B cell (primary cell): Measurements from ENCODE around the gene FBXW9. TPM values are rescaled to one million over a fixed set of nuclear protein-coding genes. Genes with fewer than 3 reads are reported as not detected.
A peak's percentile ranks its signal among the peaks of the same experiment; 100 is the strongest.

Source experiments
- ATAC-seq: fragments of 200-7000 bp; cut with Tn5 transposase; one replicate; pipeline ENCODE4 v1.10.0; 2021; ENCODE audit warnings: low read depth, mild to moderate bottlenecking, moderate number of reproducible peaks, moderate library complexity
- CTCF ChIA-PET: fragments of 350-600 bp; sonication (Branson Sonifier 250); formaldehyde crosslinking; loops from one replicate; lab custom pipeline; 2021; ENCODE audit warnings: antibody characterized with exemption, inconsistent platforms; lab: Charles Lee
- POLR2A ChIA-PET: fragments of 350-600 bp; sonication (Branson Sonifier 250); formaldehyde crosslinking; loops from one replicate; lab custom pipeline; 2021; ENCODE audit warnings: antibody characterized with exemption; lab: Charles Lee
- DNase-seq: peaks from one replicate; pipeline ENCODE4 v3.0.0; 2013
- H2AFZ ChIP-seq: 2 replicates; pipeline ENCODE4 v1.6.1; 2012; ENCODE audit warnings: mild to moderate bottlenecking, low read depth, low read length; ENCODE audit not compliant: insufficient read depth, poor library complexity, severe bottlenecking
- H3K27ac ChIP-seq, 2 donors: 1 replicate in 1 of 2; 2 replicates in 1 of 2; pipeline ENCODE4 v1.5.1; 2012 to 2013; ENCODE audit warnings: low read length in 2 of 2, mild to moderate bottlenecking in 2 of 2, moderate library complexity in 1 of 2
- H3K27me3 ChIP-seq, 4 experiments: fragments of 200-600 bp in 1 of 4; sonication (generic) in 1 of 4; replicated peaks in 1 of 4; 1 replicate in 2 of 4; 2 replicates in 2 of 4; pipeline versions ENCODE4 v1.6.1 to v1.7.0; 2013 to 2016; ENCODE audit warnings: low read length in 3 of 4, mild to moderate bottlenecking in 2 of 4, mixed read lengths in 1 of 4, moderate library complexity in 1 of 4; ENCODE audit not compliant: insufficient read depth in 4 of 4, control insufficient read depth in 3 of 4; ENCODE audit errors: control extremely low read depth in 1 of 4
- H3K36me3 ChIP-seq, 2 experiments: replicated peaks in 1 of 2; 1 replicate in 1 of 2; 2 replicates in 1 of 2; pipeline versions ENCODE4 v1.6.1 to v1.7.1; 2013; ENCODE audit warnings: low read length in 1 of 2; ENCODE audit not compliant: insufficient read depth in 2 of 2, control insufficient read depth in 1 of 2; ENCODE audit errors: control extremely low read depth in 1 of 2, extremely low read depth in 1 of 2
- H3K4me1 ChIP-seq, 2 donors: fragments of 200-600 bp in 1 of 2; sonication (generic) in 1 of 2; 1 replicate in 1 of 2; 2 replicates in 1 of 2; pipeline versions ENCODE4 v1.5.1 to v1.6.1; 2013 to 2017; ENCODE audit warnings: low read length in 2 of 2; ENCODE audit not compliant: control insufficient read depth in 2 of 2, insufficient read depth in 2 of 2
- H3K4me2 ChIP-seq: replicated peaks from 2 replicates; pipeline ENCODE3; 2012; ENCODE audit warnings: mild to moderate bottlenecking, low read depth, low read length; ENCODE audit not compliant: poor library complexity, severe bottlenecking
- H3K4me3 ChIP-seq, 5 experiments: fragments of 200-600 bp in 1 of 5; sonication (generic) in 1 of 5; 1 replicate in 3 of 5; 2 replicates in 2 of 5; pipeline versions ENCODE4 v1.5.1 to v1.7.0; 2011 to 2016; ENCODE audit warnings: low read length in 4 of 5, mild to moderate bottlenecking in 4 of 5, low read depth in 2 of 5, control low read depth in 1 of 5, moderate library complexity in 1 of 5; ENCODE audit not compliant: insufficient read depth in 1 of 5; ENCODE audit errors: control extremely low read depth in 1 of 5, extremely low read depth in 1 of 5
- H3K79me2 ChIP-seq: fragments of 200-600 bp; sonication (generic); one replicate; pipeline ENCODE4 v1.6.0; 2016; ENCODE audit warnings: low read length; ENCODE audit not compliant: control insufficient read depth, insufficient read depth
- H3K9ac ChIP-seq: fragments of 200-600 bp; sonication (generic); 2 replicates; pipeline ENCODE4 v1.6.1; 2017; ENCODE audit warnings: mild to moderate bottlenecking, low read length, moderate library complexity
- H3K9me3 ChIP-seq, 3 donors: one replicate each; pipeline versions ENCODE4 v1.6.1 to v1.7.1; 2013; ENCODE audit warnings: low read length in 2 of 3; ENCODE audit not compliant: control insufficient read depth in 2 of 3, insufficient read depth in 1 of 3; ENCODE audit errors: control extremely low read depth in 1 of 3
- H4K20me1 ChIP-seq: 2 replicates; pipeline ENCODE4 v1.6.0; 2012; ENCODE audit warnings: mild to moderate bottlenecking, low read length; ENCODE audit not compliant: insufficient read depth, control insufficient read depth, poor library complexity, severe bottlenecking
- H3K27ac Mint-ChIP-seq: one replicate; pipeline ENCODE4 v1.8.0; 2021; ENCODE audit warnings: mixed read lengths
- H3K27me3 Mint-ChIP-seq: one replicate; pipeline ENCODE4 v1.8.0; 2021; ENCODE audit warnings: mixed read lengths
- H3K4me1 Mint-ChIP-seq: one replicate; pipeline ENCODE4 v1.8.0; 2021; ENCODE audit warnings: mixed read lengths
- H3K4me3 Mint-ChIP-seq: one replicate; pipeline ENCODE4 v1.8.0; 2021; ENCODE audit warnings: mixed read lengths
- H3K9me3 Mint-ChIP-seq: one replicate; pipeline ENCODE4 v1.8.0; 2022; ENCODE audit warnings: mixed read lengths; ENCODE audit not compliant: insufficient read depth
- CTCF ChIP-seq: fragments of 200-600 bp; IDR thresholded peaks from one replicate; pipeline ENCODE4 v1.8.0; 2022; ENCODE audit warnings: antibody characterized with exemption, mild to moderate bottlenecking
- EZH2 ChIP-seq: IDR thresholded peaks from 2 replicates; pipeline ENCODE4 v1.6.1; 2012; ENCODE audit warnings: borderline replicate concordance, low read depth, mild to moderate bottlenecking, moderate library complexity, low read length; ENCODE audit not compliant: insufficient read depth, poor library complexity, severe bottlenecking
- WGBS: methylation state at CpG from one replicate; pipeline ENCODE4 v1.1.5; 2013; ENCODE audit warnings: missing lambda C conversion rate; ENCODE audit not compliant: insufficient coverage; 5-methylcytosine and 5-hydroxymethylcytosine counted together
- intact Hi-C: fragments of 100-400 bp; cut with micrococcal nuclease; formaldehyde crosslinking; loops from one replicate; pipeline ENCODE4 v1.10.0; 2022
- polyA plus RNA-seq: library from polyadenylated mRNA; depleted of rRNA; stranded (reverse); fragments of >200 nt; gene quantifications from 2 replicates; pipeline ENCODE4 v1.2.3, GENCODE V29; 2012
- total RNA-seq, 2 donors: library from RNA; stranded (reverse); fragments of 120-200 nt in 1 of 2; gene quantifications; 1 replicate in 1 of 2; 2 replicates in 1 of 2; pipeline versions ENCODE4 v1.2.3 to v1.2.4, GENCODE V29; 2013 to 2022

The FBXW9 gene
- total and polyA plus RNA-seq, 2 donors (not counting 1 experiment from before 2014, with no cell fraction given) = 4.7 TPM

- no peak overlapping the region for H3K4me3 Mint-ChIP-seq
- CTCF ChIA-PET = interaction anchor here (0.5 to 1.6 kb wide), 6 partner anchors 9 to 161 kb away, joined by 3 to 4 read pairs (median 4); no protein-coding TSS in a partner anchor
- intact Hi-C loops = no loop called here
- H2AFZ ChIP-seq = no peak overlapping the region
- H3K27me3 Mint-ChIP-seq = no peaks in the 10 kb centered on the region
- no peaks in the 10 kb centered on the region for H3K27me3 ChIP-seq
- H3K36me3 ChIP-seq = no peaks in the 10 kb centered on the region
- H4K20me1 ChIP-seq = peaks cover 6% of the 10 kb centered on the region
- WGBS = 96% methylated on average over 3 of the region's 3 CpGs
- ATAC-seq (no peak), DNase-seq (no peak)
- peaks cover 8% of the 10 kb centered on the region for H3K4me1 Mint-ChIP-seq
- POLR2A ChIA-PET = no interaction called here
- H3K4me3 ChIP-seq = no peak overlapping the region
- H3K27ac Mint-ChIP-seq = no peak overlapping the region
- no peak overlapping the region for H3K27ac ChIP-seq
- no peak overlapping the region for H3K4me2 ChIP-seq
- no peaks in the 10 kb centered on the region for H3K9me3 Mint-ChIP-seq
- peaks cover 5% of the 10 kb centered on the region for H3K79me2 ChIP-seq
- H3K4me1 ChIP-seq = peaks cover 0 to 3% of the 10 kb centered on the region in 2 donors
- H3K9ac ChIP-seq = no peak overlapping the region
- TF ChIP-seq EZH2 (no peak), CTCF (no peak)
- no peaks in the 10 kb centered on the region for H3K9me3 ChIP-seq
Measured at GRCh38 chr19:12685831-12686230, 10.6 kb downstream of the FBXW9 start.

GRCh38 chr19:12681074-12681987 is 15.1 kb downstream of the FBXW9 start, which contains the start of gene DHPS:
Gene DHPS, minus strand, starts transcription at chr19:12681880. Its CDS starts 114 bp downstream, at chr19:12681766.
- under 1% methylated on average over 68 of the region's 68 CpGs for WGBS
- H3K4me3 Mint-ChIP-seq = peak within 1 kb of the TSS; percentile 93
- ChIA-PET CTCF (interaction anchor here (0.7 to 1.4 kb wide), 15 partner anchors 9 to 191 kb away, joined by 3 to 6 read pairs (median 4); partner anchors contain the start of genes FBXW9 and TNPO2), POLR2A (interaction anchor here (0.5 to 2.1 kb wide), 18 partner anchors 13 to 1254 kb away, joined by 3 to 16 read pairs (median 4); partner anchors contain the start of genes FBXW9, JUNB, MAN2B1 and TNPO2)
- Histone ChIP-seq H3K36me3 (peaks cover 5 to 34% of the 10 kb centered on the region in 2 experiments), H3K79me2 (peaks cover 40% of the 10 kb centered on the region), H2AFZ (peak within 1 kb of the TSS; percentile 89), H3K4me1 (peaks cover 9 to 16% of the 10 kb centered on the region in 2 donors), H3K27me3 (no peaks in the 10 kb centered on the region), H4K20me1 (peaks cover 27% of the 10 kb centered on the region), H3K9ac (peak within 1 kb of the TSS; percentile 87), H3K4me3 (peak within 1 kb of the TSS; percentile 73 to 90 (median 86)), H3K27ac (peak within 1 kb of the TSS; percentile 89 to 95), H3K9me3 (no peaks in the 10 kb centered on the region), H3K4me2 (peak within 1 kb of the TSS; percentile 89)
- peaks cover 24% of the 10 kb centered on the region for H3K4me1 Mint-ChIP-seq
- TF ChIP-seq CTCF (no peak), EZH2 (no peak)
- no peaks in the 10 kb centered on the region for H3K27me3 Mint-ChIP-seq
- peak within 1 kb of the TSS; percentile 94 for H3K27ac Mint-ChIP-seq
- DNase-seq = peak; percentile 98
- intact Hi-C loops = loop anchor here (1.0 kb wide), 4 partner anchors 12 to 53 kb away; partner anchors contain the start of genes FBXW9 and TRIR
- peak; percentile 75 for ATAC-seq
- H3K9me3 Mint-ChIP-seq = no peaks in the 10 kb centered on the region
